GM18526 (cell line): ENCODE data around the gene EHF.

Experiments used
- POLR2A ChIP-seq: IDR thresholded peaks from 3 replicates; pipeline ENCODE4 v1.6.1; 2011; ENCODE audit not compliant: insufficient read length; ENCODE audit errors: extremely low read depth

The EHF gene

DNA sequence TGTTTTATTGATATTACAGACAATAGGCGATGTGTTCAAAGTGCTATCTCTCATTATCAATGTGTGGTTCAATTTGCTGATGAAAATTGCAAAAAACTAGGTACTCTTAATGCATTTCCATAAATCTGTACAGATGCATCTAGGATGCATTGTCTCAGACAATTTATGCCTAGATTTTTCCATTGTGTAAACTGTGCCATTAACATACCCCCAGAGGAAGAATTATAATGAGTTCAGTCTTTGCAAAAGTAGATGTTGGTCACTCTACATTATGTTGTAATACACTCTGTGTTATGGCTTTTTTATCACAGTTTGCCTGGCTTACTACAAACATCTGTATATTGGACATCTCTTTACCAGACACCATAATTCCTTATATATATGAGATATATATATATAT, 62.5 kb downstream of the EHF start:
- no peak for TF ChIP-seq POLR2A

DNA sequence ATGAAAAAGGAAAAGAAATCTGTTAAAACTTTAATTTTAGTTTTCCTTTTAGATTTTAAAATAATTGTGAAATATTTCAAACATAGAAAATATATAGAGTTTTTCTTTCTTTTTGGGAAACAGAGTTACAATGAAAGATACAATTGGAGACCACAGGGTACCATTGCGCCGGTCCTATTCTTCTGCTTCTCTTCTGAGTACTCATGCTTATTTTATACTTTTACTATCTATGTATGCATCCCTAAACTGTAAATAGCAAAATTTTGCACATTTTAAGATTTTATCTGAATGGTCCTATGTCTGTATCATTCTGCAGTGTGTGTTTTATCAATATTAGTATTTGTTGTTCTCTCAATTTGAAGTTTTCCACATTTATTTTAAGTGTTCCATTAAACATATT, 65.0 kb downstream of the EHF start:
- TF ChIP-seq POLR2A, result no peak

DNA sequence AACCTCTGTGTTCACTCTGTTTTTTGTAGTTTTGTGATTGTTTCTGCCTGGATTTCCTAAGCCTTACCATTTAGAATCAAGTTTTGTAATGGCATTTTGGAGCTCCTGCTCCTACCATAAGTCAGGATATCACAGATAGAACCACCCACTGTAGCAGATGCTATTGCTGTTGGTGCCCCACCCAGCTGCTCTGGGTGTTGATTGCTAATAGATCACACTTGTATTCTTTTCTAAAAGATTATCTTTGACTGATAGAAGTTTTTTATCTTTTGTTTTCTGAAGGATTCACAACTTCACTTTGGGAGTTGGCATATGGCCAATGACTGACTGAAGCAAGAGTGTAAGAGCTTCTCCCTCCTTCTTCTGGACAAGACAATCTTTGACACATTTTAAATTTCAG, 76.0 kb downstream of the EHF start:
- TF ChIP-seq POLR2A, result no peak

DNA sequence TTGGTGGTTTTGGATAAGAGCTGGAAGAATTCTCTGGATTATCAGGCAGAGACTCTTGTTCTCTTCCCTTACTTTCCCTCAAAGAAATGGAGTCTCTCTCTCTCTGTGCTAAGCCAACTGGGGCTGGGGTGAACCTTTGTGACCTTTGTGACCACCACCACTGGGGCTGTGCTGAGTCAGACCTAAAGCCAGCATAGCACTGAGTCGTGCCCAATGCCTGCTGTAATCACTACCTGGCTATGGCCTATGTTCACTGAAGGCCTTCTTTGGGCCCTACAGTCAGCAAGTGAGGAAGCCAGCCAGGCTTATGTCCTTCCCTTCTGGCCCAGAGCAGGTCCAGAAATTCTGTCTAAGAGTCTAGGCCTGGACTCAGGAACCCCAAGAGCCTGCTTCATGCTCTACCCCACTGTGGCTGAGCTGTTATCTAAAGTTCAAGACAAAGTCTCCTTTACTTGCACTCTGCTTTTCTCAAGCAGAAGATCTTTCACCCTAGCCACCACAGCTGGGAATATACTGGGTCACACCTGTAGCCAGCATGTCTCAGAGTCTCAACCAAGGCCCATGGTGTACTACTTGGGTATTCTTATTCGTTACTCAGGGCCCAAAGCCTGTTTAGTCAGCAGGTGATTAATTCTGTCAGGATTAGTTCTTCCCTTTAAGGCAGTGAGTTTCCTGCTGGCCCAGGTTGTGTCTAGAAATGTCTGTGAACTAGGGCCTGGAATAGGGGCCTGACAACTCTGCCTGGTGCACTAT, 86.0 kb downstream of the EHF start:
- no peak for TF ChIP-seq POLR2A

DNA sequence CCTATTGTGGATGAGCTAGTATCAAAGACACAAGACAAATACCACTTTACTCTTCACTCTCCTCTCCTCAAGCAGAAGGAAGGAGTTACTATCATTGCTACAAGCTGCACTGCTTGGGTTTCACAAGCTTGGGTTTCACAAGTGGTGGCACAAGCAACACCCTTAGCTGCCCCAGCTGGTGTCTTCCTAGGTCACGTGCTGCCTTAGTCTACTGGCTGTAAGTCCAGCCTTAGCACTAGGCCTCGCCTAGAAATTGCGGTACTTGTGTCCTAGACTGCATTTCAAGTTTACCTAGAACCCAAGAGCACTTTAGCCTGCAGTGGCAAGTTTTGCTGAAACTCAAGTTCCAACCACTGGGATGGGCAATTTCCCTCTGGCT, 86.6 kb downstream of the EHF start:
- no peak for TF ChIP-seq POLR2A
